ENCODE results near the gene MCTP2.

Gene MCTP2

GRCh38 chr15:94230883-94231722 is at the start of gene MCTP2:
MCTP2 (plus strand) TSS chr15:94231561; CDS start chr15:94298266, 66,705 bp downstream.
- peak; percentile 82 for DNase-seq (ENCODE audit: low spot score)

GRCh38 chr15:94182883-94183282 is 48.5 kb upstream of the MCTP2 start:
- no peak for DNase-seq (ENCODE audit: low spot score)

- no peak for DNase-seq (ENCODE audit: low spot score)
Observed at GRCh38 chr15:94185547-94186236, 45.7 kb upstream of the MCTP2 start.

- no peak for DNase-seq (ENCODE audit: low spot score)
Observed at GRCh38 chr15:94186770-94187331, 44.5 kb upstream of the MCTP2 start.

GRCh38 chr15:94193906-94194305 is 37.5 kb upstream of the MCTP2 start:
- no peak for DNase-seq (ENCODE audit: low spot score)

GRCh38 chr15:94196531-94196930 is 34.8 kb upstream of the MCTP2 start:
- DNase-seq (ENCODE audit: low spot score), result no peak

GRCh38 chr15:94198633-94199032 is 32.7 kb upstream of the MCTP2 start:
- DNase-seq (ENCODE audit: low spot score), result no peak

- DNase-seq (ENCODE audit: low spot score), result no peak
Observed at GRCh38 chr15:94199725-94200124, 31.6 kb upstream of the MCTP2 start.

- DNase-seq (ENCODE audit: low spot score), result no peak
Observed at GRCh38 chr15:94203306-94203705, 28.1 kb upstream of the MCTP2 start.

- DNase-seq (ENCODE audit: low spot score), result no peak
Observed at GRCh38 chr15:94205366-94205765, 26.0 kb upstream of the MCTP2 start.

GRCh38 chr15:94206463-94207167 is 24.7 kb upstream of the MCTP2 start:
- DNase-seq (ENCODE audit: low spot score), result peak; percentile 52

GRCh38 chr15:94212291-94212690 is 19.1 kb upstream of the MCTP2 start:
- DNase-seq (ENCODE audit: low spot score), result no peak

- no peak for DNase-seq (ENCODE audit: low spot score)
Observed at GRCh38 chr15:94225616-94226015, 5.7 kb upstream of the MCTP2 start.

- no peak for DNase-seq (ENCODE audit: low spot score)
Observed at GRCh38 chr15:94228611-94229010, 2.8 kb upstream of the MCTP2 start.

- DNase-seq (ENCODE audit: low spot score), result peak; percentile 67
Observed at GRCh38 chr15:94229591-94230369, 1.6 kb upstream of the MCTP2 start.

- no peak for DNase-seq (ENCODE audit: low spot score)
Observed at GRCh38 chr15:94230431-94230882, 904 bp upstream of the MCTP2 start.

- DNase-seq (ENCODE audit: low spot score), result no peak
Observed at GRCh38 chr15:94231723-94232468, 535 bp downstream of the MCTP2 start.

GRCh38 chr15:94233441-94233840 is 2.1 kb downstream of the MCTP2 start:
- DNase-seq (ENCODE audit: low spot score), result no peak

- DNase-seq (ENCODE audit: low spot score), result no peak
Observed at GRCh38 chr15:94234300-94234699, 2.9 kb downstream of the MCTP2 start.

GRCh38 chr15:94235041-94235440 is 3.7 kb downstream of the MCTP2 start:
- DNase-seq (ENCODE audit: low spot score), result no peak

GRCh38 chr15:94235646-94236045 is 4.3 kb downstream of the MCTP2 start:
- no peak for DNase-seq (ENCODE audit: low spot score)

All from CD4-positive, alpha-beta T cell treated with Interleukin-15 for 4 hours (primary cell).